Measurements from ENCODE around the gene PDE6H.

Gene PDE6H

GRCh38 chr12:15007551-15007950 is 34.7 kb downstream of the PDE6H start:
- DNase-seq, result no peak

- no peak for DNase-seq
These were observed 38.3 kb downstream of the PDE6H start for GRCh38 chr12:15011162-15011561.

GRCh38 chr12:15013634-15014179 is 40.9 kb downstream of the PDE6H start:
- DNase-seq, result no peak

- DNase-seq, result no peak
These were observed 41.9 kb downstream of the PDE6H start for GRCh38 chr12:15014708-15015107.

GRCh38 chr12:15015121-15015520 is 42.3 kb downstream of the PDE6H start:
- no peak for DNase-seq

- DNase-seq, result no peak
These were observed 47.3 kb downstream of the PDE6H start for GRCh38 chr12:15020156-15020555.

Data from NCI-H69 (cell line).